ENCODE data around the gene ATPAF2.
A peak's percentile ranks its signal among the peaks of the same experiment; 100 is the strongest.

Gene ATPAF2

GRCh38 chr17:17985555-17985954, 53.4 kb downstream of the ATPAF2 start:
- DNase-seq (ENCODE audit: low read depth, low spot score): no peak

- no peak for DNase-seq (ENCODE audit: low read depth, low spot score)
Measured at GRCh38 chr17:17985153-17985552, 53.8 kb downstream of the ATPAF2 start.

GRCh38 chr17:17983776-17984175, 55.2 kb downstream of the ATPAF2 start:
- DNase-seq (ENCODE audit: low read depth, low spot score): no peak

GRCh38 chr17:17983376-17983775, 55.6 kb downstream of the ATPAF2 start:
- no peak for DNase-seq (ENCODE audit: low read depth, low spot score)

GRCh38 chr17:17982801-17983200, 56.2 kb downstream of the ATPAF2 start:
- no peak for DNase-seq (ENCODE audit: low read depth, low spot score)

- DNase-seq (ENCODE audit: low read depth, low spot score): no peak
Measured at GRCh38 chr17:17981330-17981729, 57.6 kb downstream of the ATPAF2 start.

- DNase-seq (ENCODE audit: low read depth, low spot score): no peak
Measured at GRCh38 chr17:17979778-17980177, 59.2 kb downstream of the ATPAF2 start.

- DNase-seq (ENCODE audit: low read depth, low spot score): no peak
Measured at GRCh38 chr17:17978481-17979424, 60.2 kb downstream of the ATPAF2 start.

- DNase-seq (ENCODE audit: low read depth, low spot score): no peak
Measured at GRCh38 chr17:17976931-17977570, 61.9 kb downstream of the ATPAF2 start.

GRCh38 chr17:17975436-17975835, 63.5 kb downstream of the ATPAF2 start:
- DNase-seq (ENCODE audit: low read depth, low spot score): no peak

- DNase-seq (ENCODE audit: low read depth, low spot score): no peak
Measured at GRCh38 chr17:17972952-17973254, 66.1 kb downstream of the ATPAF2 start.

- peak; percentile 100 for DNase-seq (ENCODE audit: low read depth, low spot score)
Measured at GRCh38 chr17:17972126-17972951, 66.6 kb downstream of the ATPAF2 start, which contains the start of the genes DRC3 and TOM1L2. Gene DRC3, plus strand, starts transcription at chr17:17972862. Its CDS starts 4,737 bp downstream, at chr17:17977599. Gene TOM1L2, minus strand, starts transcription at chr17:17972400. Its CDS starts 87 bp downstream, at chr17:17972313.

GRCh38 chr17:17971431-17972125, 67.4 kb downstream of the ATPAF2 start:
- peak; percentile 6 for DNase-seq (ENCODE audit: low read depth, low spot score)

GRCh38 chr17:17970699-17971430, 68.1 kb downstream of the ATPAF2 start:
- no peak for DNase-seq (ENCODE audit: low read depth, low spot score)
